ENCODE data around the gene LIN7C.

The LIN7C gene

DNA sequence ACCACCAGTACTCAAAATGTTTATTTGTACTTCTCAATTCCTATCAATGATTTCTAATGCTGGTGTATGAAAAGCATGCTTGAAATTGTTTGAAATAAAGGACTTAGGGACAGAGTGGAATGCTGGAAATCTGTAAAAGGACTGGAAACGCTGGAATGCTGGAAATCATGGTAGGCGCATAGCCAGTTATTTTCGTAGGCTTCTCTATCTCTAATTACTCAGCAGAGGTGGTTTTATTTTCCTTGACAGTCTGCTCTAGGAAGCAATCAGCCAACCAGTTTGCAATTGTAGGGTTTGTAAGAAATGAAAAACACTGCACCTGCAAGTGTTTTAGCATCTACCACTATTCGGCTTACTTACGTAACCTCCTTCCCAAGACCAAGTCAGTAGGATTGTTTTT lies 788 bp downstream of the LIN7C start:
- no peak overlapping the region for H3K27ac ChIP-seq (ENCODE audit: low read length, poor library complexity, severe bottlenecking)
- H2AFZ ChIP-seq (ENCODE audit: low read depth, low read length), result no peak overlapping the region
- peak overlapping the region; percentile 96 to 98 for H3K4me3 ChIP-seq (ENCODE audit: insufficient read depth in 1 of 2, low read depth in 1 of 2, low read length in 2 of 2)
- H3K14ac ChIP-seq (ENCODE audit: low read length in 2 of 2), result no peak overlapping the region
- H3K4ac ChIP-seq (ENCODE audit: low read depth in 1 of 2, low read length in 2 of 2), result no peak overlapping the region
- no peak overlapping the region for H2BK120ac ChIP-seq (ENCODE audit: low read depth, low read length)
- H3K4me1 ChIP-seq (ENCODE audit: control insufficient read depth, insufficient read depth, low read depth, low read length), result peaks cover 4% of the 10 kb centered on the region
- H2BK5ac ChIP-seq (ENCODE audit: low read depth, low read length, poor library complexity, severe bottlenecking), result no peak overlapping the region
- H3K18ac ChIP-seq (ENCODE audit: low read depth in 1 of 2, low read length in 2 of 2), result peak overlapping the region in 1 of 2 experiments; percentile 85
- H3K23ac ChIP-seq (ENCODE audit: low read length in 2 of 2), result no peak overlapping the region
- H2BK12ac ChIP-seq (ENCODE audit: low read length in 2 of 2), result no peak overlapping the region
- peaks cover 15% of the 10 kb centered on the region for H3K79me1 ChIP-seq (replicated peaks; ENCODE audit: low read length, poor library complexity, severe bottlenecking)
- H3K9me3 ChIP-seq (ENCODE audit: control insufficient read depth, low read length), result no peaks in the 10 kb centered on the region
- no peaks in the 10 kb centered on the region for H3K27me3 ChIP-seq (ENCODE audit: control insufficient read depth in 1 of 2, insufficient read depth in 1 of 2, low read length in 2 of 2)
- H3K4me2 ChIP-seq (ENCODE audit: low read length, poor library complexity, severe bottlenecking), result peak overlapping the region; percentile 70
- no peak overlapping the region for H2AK5ac ChIP-seq (ENCODE audit: low read length, severe bottlenecking)
- peaks cover 0 to 12% of the 10 kb centered on the region in 2 experiments for H3K36me3 ChIP-seq (ENCODE audit: control insufficient read depth in 1 of 2, insufficient read depth in 2 of 2, low read depth in 1 of 2, low read length in 2 of 2)
- peak overlapping the region; percentile 96 for H3K9ac ChIP-seq (ENCODE audit: low read length)
- H4K8ac ChIP-seq (ENCODE audit: low read length), result no peak overlapping the region
- H2BK15ac ChIP-seq (ENCODE audit: low read depth, poor library complexity, severe bottlenecking), result no peak overlapping the region
- DNase-seq, result no peak
- H4K91ac ChIP-seq (ENCODE audit: low read length), result no peak overlapping the region
- WGBS, result 18% methylated on average over 5 of the region's 5 CpGs

DNA sequence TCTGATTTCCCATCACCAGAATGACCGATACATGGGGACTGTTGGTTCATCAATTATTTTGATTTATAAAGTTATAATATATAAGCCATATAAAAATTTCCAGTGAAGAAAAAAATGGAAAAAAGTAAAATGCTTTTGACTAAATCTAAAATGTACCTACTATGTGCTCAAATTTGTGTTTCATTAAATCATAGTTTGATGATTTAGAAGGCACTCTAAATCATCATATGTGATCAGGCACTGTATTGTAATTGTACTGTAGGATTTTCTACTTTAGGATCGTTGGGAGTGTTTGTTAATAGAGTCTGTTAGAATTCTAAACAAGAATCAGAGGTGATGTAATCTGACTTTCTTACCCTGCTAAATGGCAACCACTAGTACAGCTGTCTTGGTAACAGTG lies 2.4 kb downstream of the LIN7C start:
- peaks cover 16% of the 10 kb centered on the region for H3K79me1 ChIP-seq (replicated peaks; ENCODE audit: low read length, poor library complexity, severe bottlenecking)
- H3K27ac ChIP-seq (ENCODE audit: low read length, poor library complexity, severe bottlenecking), result no peak overlapping the region
- H3K9me3 ChIP-seq (ENCODE audit: control insufficient read depth, low read length), result no peaks in the 10 kb centered on the region
- no peak overlapping the region for H2BK5ac ChIP-seq (ENCODE audit: low read depth, low read length, poor library complexity, severe bottlenecking)
- H2BK12ac ChIP-seq (ENCODE audit: low read length in 2 of 2), result no peak overlapping the region
- H4K8ac ChIP-seq (ENCODE audit: low read length), result no peak overlapping the region
- no peak overlapping the region for H2AK5ac ChIP-seq (ENCODE audit: low read length, severe bottlenecking)
- WGBS, result 85% methylated on average over 1 of the region's 2 CpGs
- H3K4me3 ChIP-seq (ENCODE audit: insufficient read depth in 1 of 2, low read depth in 1 of 2, low read length in 2 of 2), result no peak overlapping the region
- peak; percentile 18 for DNase-seq
- no peak overlapping the region for H3K18ac ChIP-seq (ENCODE audit: low read depth in 1 of 2, low read length in 2 of 2)
- H2BK15ac ChIP-seq (ENCODE audit: low read depth, poor library complexity, severe bottlenecking), result no peak overlapping the region
- no peak overlapping the region for H3K4me2 ChIP-seq (ENCODE audit: low read length, poor library complexity, severe bottlenecking)
- no peak overlapping the region for H2AFZ ChIP-seq (ENCODE audit: low read depth, low read length)
- H3K36me3 ChIP-seq (ENCODE audit: control insufficient read depth in 1 of 2, insufficient read depth in 2 of 2, low read depth in 1 of 2, low read length in 2 of 2), result peaks cover 4 to 26% of the 10 kb centered on the region in 2 experiments
- no peaks in the 10 kb centered on the region for H3K27me3 ChIP-seq (ENCODE audit: control insufficient read depth in 1 of 2, insufficient read depth in 1 of 2, low read length in 2 of 2)
- H3K9ac ChIP-seq (ENCODE audit: low read length), result no peak overlapping the region
- no peak overlapping the region for H2BK120ac ChIP-seq (ENCODE audit: low read depth, low read length)
- no peak overlapping the region for H4K91ac ChIP-seq (ENCODE audit: low read length)
- H3K4me1 ChIP-seq (ENCODE audit: control insufficient read depth, insufficient read depth, low read depth, low read length), result peaks cover 4% of the 10 kb centered on the region
- H3K14ac ChIP-seq (ENCODE audit: low read length in 2 of 2), result no peak overlapping the region
- no peak overlapping the region for H3K4ac ChIP-seq (ENCODE audit: low read depth in 1 of 2, low read length in 2 of 2)
- no peak overlapping the region for H3K23ac ChIP-seq (ENCODE audit: low read length in 2 of 2)

DNA sequence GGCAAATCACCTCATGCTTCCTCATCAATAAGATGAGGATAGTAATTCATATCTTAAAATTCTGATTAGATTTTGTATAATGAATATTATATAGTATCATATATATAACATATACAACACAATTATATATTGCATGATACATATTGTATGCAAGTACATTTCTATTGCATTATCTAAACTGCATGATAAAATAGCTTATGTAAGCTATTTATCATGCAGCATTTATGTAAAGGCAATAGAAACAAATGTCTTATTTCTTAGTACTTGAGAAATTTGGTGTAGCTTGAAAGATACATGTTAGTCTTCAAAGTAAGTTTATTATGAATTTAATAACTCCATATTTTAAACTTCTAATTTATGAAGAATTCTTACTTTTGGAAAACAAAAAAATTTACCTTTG lies 5.5 kb downstream of the LIN7C start:
- Histone ChIP-seq H3K4me3 (ENCODE audit: insufficient read depth in 1 of 2, low read depth in 1 of 2, low read length in 2 of 2) (no peak overlapping the region), H4K91ac (ENCODE audit: low read length) (no peak overlapping the region), H4K8ac (ENCODE audit: low read length) (no peak overlapping the region), H2BK15ac (ENCODE audit: low read depth, poor library complexity, severe bottlenecking) (no peak overlapping the region), H3K27ac (ENCODE audit: low read length, poor library complexity, severe bottlenecking) (no peak overlapping the region), H3K4me1 (ENCODE audit: control insufficient read depth, insufficient read depth, low read depth, low read length) (peaks cover 3% of the 10 kb centered on the region), H3K9ac (ENCODE audit: low read length) (no peak overlapping the region), H3K18ac (ENCODE audit: low read depth in 1 of 2, low read length in 2 of 2) (no peak overlapping the region), H2BK120ac (ENCODE audit: low read depth, low read length) (no peak overlapping the region), H2BK12ac (ENCODE audit: low read length in 2 of 2) (no peak overlapping the region), H3K14ac (ENCODE audit: low read length in 2 of 2) (no peak overlapping the region), H2AFZ (ENCODE audit: low read depth, low read length) (no peak overlapping the region), H2AK5ac (ENCODE audit: low read length, severe bottlenecking) (no peak overlapping the region), H3K9me3 (ENCODE audit: control insufficient read depth, low read length) (no peaks in the 10 kb centered on the region), H3K4me2 (ENCODE audit: low read length, poor library complexity, severe bottlenecking) (no peak overlapping the region), H3K79me1 (replicated peaks; ENCODE audit: low read length, poor library complexity, severe bottlenecking) (peaks cover 7% of the 10 kb centered on the region), H3K36me3 (ENCODE audit: control insufficient read depth in 1 of 2, insufficient read depth in 2 of 2, low read depth in 1 of 2, low read length in 2 of 2) (peaks cover 4 to 47% of the 10 kb centered on the region in 2 experiments), H3K4ac (ENCODE audit: low read depth in 1 of 2, low read length in 2 of 2) (no peak overlapping the region), H2BK5ac (ENCODE audit: low read depth, low read length, poor library complexity, severe bottlenecking) (no peak overlapping the region), H3K27me3 (ENCODE audit: control insufficient read depth in 1 of 2, insufficient read depth in 1 of 2, low read length in 2 of 2) (no peaks in the 10 kb centered on the region), H3K23ac (ENCODE audit: low read length in 2 of 2) (no peak overlapping the region)
- no peak for DNase-seq

DNA sequence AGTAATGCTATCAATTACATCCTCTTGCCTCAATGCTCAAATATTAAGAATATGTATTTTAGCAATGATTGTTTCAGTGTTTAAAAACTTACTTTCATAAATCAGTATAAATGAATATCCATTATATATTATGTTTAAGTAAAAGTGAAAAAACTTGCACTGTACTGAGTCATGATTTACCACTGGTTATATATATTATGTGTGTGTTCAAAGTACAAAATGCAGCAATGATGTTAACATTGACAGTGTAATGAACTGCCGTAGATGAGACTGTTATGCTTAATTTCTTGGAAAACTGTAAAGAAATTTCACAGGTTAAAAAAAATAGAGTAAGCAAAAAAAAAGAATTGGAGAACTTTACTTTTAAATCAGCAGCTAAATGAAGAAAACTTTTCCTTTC lies 8.7 kb downstream of the LIN7C start:
- 100% methylated on average over 1 of the region's 1 CpG for WGBS
- H3K79me1 ChIP-seq (replicated peaks; ENCODE audit: low read length, poor library complexity, severe bottlenecking), result peaks cover 10% of the 10 kb centered on the region

More for the DNA sequence above, 8.7 kb downstream of the LIN7C start:
- Histone ChIP-seq H3K4me1 (ENCODE audit: control insufficient read depth, insufficient read depth, low read depth, low read length) (no peaks in the 10 kb centered on the region), H2AK5ac (ENCODE audit: low read length, severe bottlenecking) (no peak overlapping the region), H3K36me3 (ENCODE audit: control insufficient read depth in 1 of 2, insufficient read depth in 2 of 2, low read depth in 1 of 2, low read length in 2 of 2) (peaks cover 5 to 62% of the 10 kb centered on the region in 2 experiments), H4K91ac (ENCODE audit: low read length) (no peak overlapping the region), H3K4me2 (ENCODE audit: low read length, poor library complexity, severe bottlenecking) (no peak overlapping the region), H3K14ac (ENCODE audit: low read length in 2 of 2) (no peak overlapping the region), H3K9me3 (ENCODE audit: control insufficient read depth, low read length) (no peaks in the 10 kb centered on the region), H3K4ac (ENCODE audit: low read depth in 1 of 2, low read length in 2 of 2) (no peak overlapping the region), H4K8ac (ENCODE audit: low read length) (no peak overlapping the region), H3K18ac (ENCODE audit: low read depth in 1 of 2, low read length in 2 of 2) (no peak overlapping the region), H2AFZ (ENCODE audit: low read depth, low read length) (no peak overlapping the region), H2BK5ac (ENCODE audit: low read depth, low read length, poor library complexity, severe bottlenecking) (no peak overlapping the region), H3K9ac (ENCODE audit: low read length) (no peak overlapping the region), H2BK15ac (ENCODE audit: low read depth, poor library complexity, severe bottlenecking) (no peak overlapping the region), H3K4me3 (ENCODE audit: insufficient read depth in 1 of 2, low read depth in 1 of 2, low read length in 2 of 2) (no peak overlapping the region), H3K23ac (ENCODE audit: low read length in 2 of 2) (no peak overlapping the region), H3K27me3 (ENCODE audit: control insufficient read depth in 1 of 2, insufficient read depth in 1 of 2, low read length in 2 of 2) (no peaks in the 10 kb centered on the region), H2BK12ac (ENCODE audit: low read length in 2 of 2) (no peak overlapping the region), H2BK120ac (ENCODE audit: low read depth, low read length) (no peak overlapping the region), H3K27ac (ENCODE audit: low read length, poor library complexity, severe bottlenecking) (no peak overlapping the region)
- no peak for DNase-seq
